H1 (cell line): ENCODE data around the gene NFXL1. TPM values are rescaled to one million over a fixed set of nuclear protein-coding genes. Genes with fewer than 3 reads are reported as not detected.

Experiments used
- MAFK ChIP-seq: IDR thresholded peaks from 2 replicates; pipeline ENCODE4 v1.6.1; 2012; ENCODE audit warnings: low read depth, mild to moderate bottlenecking, improper control_type of control experiment, low read length
- POLR2A ChIP-seq, 2 experiments: IDR thresholded peaks; 1 replicate in 1 of 2; 2 replicates in 1 of 2; pipeline ENCODE4 v1.6.1; 2011; ENCODE audit warnings: low read depth in 2 of 2, low read length in 2 of 2, mild to moderate bottlenecking in 2 of 2; ENCODE audit errors: control extremely low read depth in 1 of 2
- RAD21 ChIP-seq, 2 experiments: IDR thresholded peaks in 1 of 2; conservative IDR thresholded peaks in 1 of 2; 2 replicates each; pipeline ENCODE4 v1.6.1; 2011; ENCODE audit warnings: low read depth in 2 of 2, low read length in 2 of 2, improper control_type of control experiment in 1 of 2, inconsistent platforms in 1 of 2, mild to moderate bottlenecking in 1 of 2, moderate library complexity in 1 of 2
- RNF2 ChIP-seq: fragments of 200-900, 300-1000 bp; sonication (generic); IDR thresholded peaks from 2 replicates; pipeline ENCODE4 v1.7.1; 2016; ENCODE audit warnings: borderline replicate concordance, low read depth, mild to moderate bottlenecking, antibody characterized with exemption, low read length; ENCODE audit not compliant: poor library complexity, severe bottlenecking; ENCODE audit errors: missing control alignments
- SP4 ChIP-seq: IDR thresholded peaks from 2 replicates; pipeline ENCODE4 v1.6.1; 2012; ENCODE audit warnings: low read length, inconsistent platforms
- TEAD4 ChIP-seq: IDR thresholded peaks from 2 replicates; pipeline ENCODE4 v1.6.1; 2012; ENCODE audit warnings: low read depth, low read length, inconsistent platforms, mixed read lengths
- polyA plus RNA-seq, 7 experiments: library from polyadenylated mRNA; depleted of rRNA in 3 of 7; stranded (reverse) in 5 of 7; unstranded in 2 of 7; fragments of >200 nt in 5 of 7; fragments of 200-250 nt in 2 of 7; gene quantifications; 1 replicate in 5 of 7; 2 replicates in 1 of 7; 4 replicates in 1 of 7; pipeline versions ENCODE4 v1.2.1 to v1.2.3, GENCODE V29; 2011 to 2013; ENCODE audit warnings: missing spikeins in 2 of 7, mixed read lengths in 2 of 7
- total RNA-seq: library from RNA; stranded (reverse); fragmentation: NEBNext Ultra II Directional; extraction: Animal tissue kit (Norgen Biotek cat#: 25700); gene quantifications from 2 replicates; pipeline ENCODE4 v1.2.1, GENCODE V29; 2021

NFXL1 gene
- total and polyA plus RNA-seq, 2 of the 8 experiments (the other 6 are each of a cell fraction or from before 2014, with no cell fraction given), result 10.0 to 29.5 TPM

DNA sequence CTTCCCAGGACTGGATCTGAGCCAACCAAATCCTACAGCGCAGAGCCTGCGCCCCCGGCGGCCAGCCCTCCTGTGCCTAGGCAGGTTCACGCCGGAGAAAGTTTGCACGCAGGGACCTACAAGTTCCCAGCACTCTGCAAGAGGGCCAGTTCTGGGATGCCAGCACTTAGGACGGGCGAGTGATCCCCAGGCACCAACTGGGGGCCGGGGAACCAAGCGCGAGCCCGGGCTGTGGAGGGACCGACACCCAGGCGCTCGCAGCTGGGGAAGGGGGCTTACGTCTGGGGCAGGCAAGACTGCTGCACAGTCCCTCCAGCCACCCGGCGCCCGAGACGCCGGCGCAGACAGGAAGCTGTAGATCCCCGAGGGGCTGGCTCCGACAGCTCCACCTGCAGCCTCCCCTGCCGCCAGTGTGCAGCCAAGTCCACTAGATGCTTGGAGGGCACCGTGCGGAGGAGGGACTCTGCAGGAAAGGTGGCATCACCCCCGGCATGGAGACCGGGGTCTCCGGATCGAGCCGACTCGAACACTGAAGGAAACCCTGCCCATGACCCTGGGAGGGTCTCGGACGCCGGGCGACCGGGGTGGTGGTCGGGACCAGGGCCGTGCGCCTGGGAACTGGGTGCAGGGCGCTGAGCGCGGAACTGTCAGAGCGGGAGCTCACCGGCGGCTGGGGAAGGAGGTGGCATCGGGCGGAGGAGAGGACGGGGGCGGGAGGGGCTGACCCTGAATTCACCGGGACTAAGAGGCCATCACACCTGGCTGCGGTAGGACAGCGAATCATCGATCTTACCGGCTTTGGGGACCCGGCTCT lies 77.1 kb downstream of the NFXL1 start (continued):
- TF ChIP-seq RAD21 (IDR thresholded peaks at IDR 0.05 in 1 of 2, conservative IDR thresholded peaks at IDR 0.05 in 1 of 2; ENCODE audit: low read depth in 2 of 2, low read length in 2 of 2) (no peak), RNF2 (no peak), SP4 (0 out of 2 replicates have a peak, but pooled peaks have one; percentile 38), MAFK (no peak), POLR2A (IDR thresholded peaks at IDR 0.05; ENCODE audit: control extremely low read depth in 1 of 2, low read depth in 2 of 2, low read length in 2 of 2) (no peak), TEAD4 (no peak)
